Esophagus muscularis mucosa (tissue), 4 donors: ENCODE data around the gene COG7. TPM values are rescaled to one million over a fixed set of nuclear protein-coding genes. Genes with fewer than 3 reads are reported as not detected.
A peak's percentile ranks its signal among the peaks of the same experiment; 100 is the strongest.

Experiments
- DNase-seq: peaks from one replicate; pipeline ENCODE4 v3.0.0-alpha.2; 2017; ENCODE audit errors: extremely low spot score
- H3K27ac ChIP-seq, 4 donors: fragments of 200-600 bp; sonication (generic); replicated peaks in 1 of 4; 1 replicate in 3 of 4; 2 replicates in 1 of 4; pipeline ENCODE4 v1.5.1; 2016 to 2019; ENCODE audit warnings: mild to moderate bottlenecking in 1 of 4
- H3K27me3 ChIP-seq, 4 donors: fragments of 200-600 bp; sonication (generic); one replicate each; pipeline versions ENCODE4 v1.5.1 to v1.6.0; 2016 to 2019
- H3K36me3 ChIP-seq, 4 donors: fragments of 200-600 bp; sonication (generic); one replicate each; pipeline ENCODE4 v1.5.1; 2016 to 2019
- H3K4me1 ChIP-seq, 4 donors: fragments of 200-600 bp; sonication (generic); one replicate each; pipeline ENCODE4 v1.5.1; 2016 to 2019
- H3K4me3 ChIP-seq, 4 donors: fragments of 200-600 bp; sonication (generic); 1 replicate in 2 of 4; 2 replicates in 2 of 4; pipeline ENCODE4 v1.5.1; 2016 to 2019; ENCODE audit warnings: mild to moderate bottlenecking in 4 of 4, moderate library complexity in 1 of 4
- H3K9me3 ChIP-seq, 4 donors: fragments of 200-600 bp; sonication (generic); 1 replicate in 3 of 4; 2 replicates in 1 of 4; pipeline ENCODE4 v1.5.1; 2016 to 2019
- CTCF ChIP-seq, 3 experiments: fragments of 200-600 bp in 2 of 3; fragments of 450-650 bp in 1 of 3; sonication (generic) in 2 of 3; IDR thresholded peaks; one replicate each; pipeline ENCODE4 v1.5.1; 2017 to 2019; ENCODE audit warnings: antibody characterized with exemption in 3 of 3, mild to moderate bottlenecking in 2 of 3, moderate library complexity in 1 of 3
- EP300 ChIP-seq: sonication (generic); formaldehyde crosslinking; IDR thresholded peaks from one replicate; pipeline ENCODE4 v1.6.1; 2017; ENCODE audit warnings: antibody characterized with exemption
- POLR2A ChIP-seq: fragments of 450-650 bp; IDR thresholded peaks from one replicate; pipeline ENCODE4 v1.6.1; 2017; ENCODE audit warnings: antibody characterized with exemption, moderate library complexity, mild to moderate bottlenecking, low read depth
- POLR2AphosphoS5 ChIP-seq, 2 donors: sonication (generic); formaldehyde crosslinking; IDR thresholded peaks; one replicate each; pipeline ENCODE4 v1.6.1; 2017; ENCODE audit warnings: antibody characterized with exemption in 2 of 2
- WGBS: methylation state at CpG from one replicate; pipeline ENCODE4 v1.1.5; 2018; 5-methylcytosine and 5-hydroxymethylcytosine counted together
- intact Hi-C: fragments of 100-400 bp; cut with DNase I; formaldehyde crosslinking; loops from one replicate; pipeline ENCODE4 v1.15.1; 2023
- total RNA-seq, 4 donors: library from RNA; depleted of rRNA; stranded (reverse); fragments of >200 nt; gene quantifications; one replicate each; pipeline versions ENCODE4 v1.1.0 to v1.2.1, GENCODE V29; 2016

The COG7 gene
- total RNA-seq, 4 donors from 2014 or later, result 11.9 to 23.7 (median 15.1) TPM

GRCh38 chr16:23500212-23500861 is 47.3 kb upstream of the COG7 start:
- Histone ChIP-seq H3K36me3 (peaks cover 3 to 14% (median 9%) of the 10 kb centered on the region in 4 donors), H3K4me1 (peaks cover 42 to 68% (median 55%) of the 10 kb centered on the region in 4 donors), H3K27me3 (no peaks in the 10 kb centered on the region), H3K9me3 (no peaks in the 10 kb centered on the region), H3K27ac (no peak overlapping the region), H3K4me3 (no peak overlapping the region)
- DNase-seq, result no peak
- intact Hi-C loops, result no loop called here
- 90% methylated on average over 18 of the region's 20 CpGs for WGBS
- TF ChIP-seq POLR2AphosphoS5 (IDR thresholded peaks at IDR 0.05) (no peak), CTCF (IDR thresholded peaks at IDR 0.05) (no peak), POLR2A (no peak), EP300 (no peak)

GRCh38 chr16:23499801-23500200 is 46.8 kb upstream of the COG7 start:
- H3K9me3 ChIP-seq, result no peaks in the 10 kb centered on the region
- 89% methylated on average over 7 of the region's 7 CpGs for WGBS
- peaks cover 5 to 19% (median 13%) of the 10 kb centered on the region in 4 donors for H3K36me3 ChIP-seq
- no peaks in the 10 kb centered on the region for H3K27me3 ChIP-seq
- H3K4me1 ChIP-seq, result peaks cover 36 to 63% (median 49%) of the 10 kb centered on the region in 4 donors
- TF ChIP-seq POLR2A (no peak), CTCF (IDR thresholded peaks at IDR 0.05) (no peak), POLR2AphosphoS5 (IDR thresholded peaks at IDR 0.05) (no peak), EP300 (no peak)
- DNase-seq, result no peak
- intact Hi-C loops, result no loop called here
- H3K4me3 ChIP-seq, result no peak overlapping the region
- H3K27ac ChIP-seq, result no peak overlapping the region

GRCh38 chr16:23498863-23499262 is 45.9 kb upstream of the COG7 start:
- Histone ChIP-seq H3K4me3 (no peak overlapping the region), H3K4me1 (peaks cover 27 to 54% (median 40%) of the 10 kb centered on the region in 4 donors), H3K27me3 (no peaks in the 10 kb centered on the region), H3K9me3 (no peaks in the 10 kb centered on the region), H3K36me3 (peaks cover 12 to 29% (median 22%) of the 10 kb centered on the region in 4 donors), H3K27ac (no peak overlapping the region)
- no peak for DNase-seq
- intact Hi-C loops, result no loop called here
- TF ChIP-seq EP300, result no peak
- WGBS, result 84% methylated on average over 11 of the region's 11 CpGs

GRCh38 chr16:23497543-23497868 is 44.5 kb upstream of the COG7 start:
- DNase-seq, result no peak
- peak overlapping the region in 2 of 4 donors; percentile 36 to 39 for H3K27ac ChIP-seq
- 91% methylated on average over 6 of the region's 6 CpGs for WGBS
- no peak overlapping the region for H3K4me3 ChIP-seq
- TF ChIP-seq EP300 (no peak), POLR2A (no peak), POLR2AphosphoS5 (IDR thresholded peaks at IDR 0.05) (no peak), CTCF (IDR thresholded peaks at IDR 0.05) (no peak)
- no peaks in the 10 kb centered on the region for H3K9me3 ChIP-seq
- H3K36me3 ChIP-seq, result peaks cover 21 to 42% (median 36%) of the 10 kb centered on the region in 4 donors
- intact Hi-C loops, result no loop called here
- no peaks in the 10 kb centered on the region for H3K27me3 ChIP-seq
- H3K4me1 ChIP-seq, result peaks cover 30 to 54% (median 36%) of the 10 kb centered on the region in 4 donors

GRCh38 chr16:23496821-23497542 is 44.0 kb upstream of the COG7 start:
- H3K36me3 ChIP-seq, result peaks cover 22 to 48% (median 39%) of the 10 kb centered on the region in 4 donors
- no peak for DNase-seq
- 51% methylated on average over 12 of the region's 12 CpGs for WGBS
- TF ChIP-seq POLR2AphosphoS5 (IDR thresholded peaks at IDR 0.05) (no peak), POLR2A (no peak), EP300 (no peak), CTCF (IDR thresholded peaks at IDR 0.05) (no peak)
- no peaks in the 10 kb centered on the region for H3K27me3 ChIP-seq
- H3K27ac ChIP-seq, result peak overlapping the region in 3 of 4 donors; percentile 20 to 39 (median 36)
- H3K4me3 ChIP-seq, result no peak overlapping the region
- intact Hi-C loops, result no loop called here
- H3K4me1 ChIP-seq, result peaks cover 34 to 53% (median 41%) of the 10 kb centered on the region in 4 donors
- H3K9me3 ChIP-seq, result no peaks in the 10 kb centered on the region
